Right lobe of liver (tissue), 4 donors: ENCODE results near the gene SEC22A.

ENCODE experiments used
- CTCF ChIP-seq, 4 donors: fragments of 200-600 bp in 3 of 4; fragments of 450-650 bp in 1 of 4; IDR thresholded peaks; one replicate each; pipeline versions ENCODE4 v1.5.1 to v1.8.0; 2016 to 2022; ENCODE audit warnings: antibody characterized with exemption in 4 of 4, mild to moderate bottlenecking in 2 of 4
- POLR2A ChIP-seq: fragments of 450-650 bp; IDR thresholded peaks from one replicate; pipeline ENCODE4 v1.6.1; 2017; ENCODE audit warnings: antibody characterized with exemption, mild to moderate bottlenecking
- donor health status: DM: no; HTN: no; CAD: no.
- donor health status: DM: no; HTN: no; CAD: no.
- donor health status: DM: no; HTN: yes; CAD: no.

- TF ChIP-seq POLR2A (no peak), CTCF (IDR thresholded peaks at IDR 0.05) (no peak)
These were observed 81.3 kb downstream of the SEC22A start for GRCh38 chr3:123283074-123283473.
